Ovary (tissue), 9 donors: ENCODE results near the gene CUEDC2. TPM values are rescaled to one million over a fixed set of nuclear protein-coding genes. Genes with fewer than 3 reads are reported as not detected.

Experiments
- DNase-seq, 5 donors: peaks; one replicate each; pipeline ENCODE4 v3.0.0-alpha.2; 2019 to 2020
- H3K27ac ChIP-seq, 2 donors: fragments of 200-600 bp; one replicate each; pipeline versions ENCODE4 v1.5.1 to v1.8.0; 2019 to 2022
- H3K27me3 ChIP-seq: fragments of 200-600 bp; one replicate; pipeline ENCODE4 v1.8.0; 2022
- H3K36me3 ChIP-seq: fragments of 200-600 bp; sonication (generic); one replicate; pipeline ENCODE4 v1.5.1; 2019
- H3K4me1 ChIP-seq: one replicate; pipeline ENCODE4 v1.8.1; 2013; ENCODE audit warnings: mild to moderate bottlenecking, moderate library complexity; ENCODE audit not compliant: insufficient read depth
- H3K4me3 ChIP-seq: fragments of 200-600 bp; sonication (generic); one replicate; pipeline ENCODE4 v1.5.1; 2017
- H3K9me3 ChIP-seq, 2 donors: fragments of 200-600 bp in 1 of 2; sonication (generic) in 1 of 2; one replicate each; pipeline versions ENCODE4 v1.5.1 to v1.8.1; 2013 to 2019; ENCODE audit warnings: mild to moderate bottlenecking in 1 of 2, moderate library complexity in 1 of 2
- EP300 ChIP-seq: sonication (generic); formaldehyde crosslinking; IDR thresholded peaks from one replicate; pipeline ENCODE4 v1.6.1; 2017; ENCODE audit warnings: antibody characterized with exemption
- POLR2A ChIP-seq: fragments of 450-650 bp; IDR thresholded peaks from one replicate; pipeline ENCODE4 v1.6.1; 2017; ENCODE audit warnings: antibody characterized with exemption, mild to moderate bottlenecking, moderate library complexity
- WGBS, 3 donors: extraction: QIAGEN DNeasy Blood & Tissue Kit in 1 of 3; methylation state at CpG; one replicate each; pipeline versions ENCODE4 v1.1.5 to v1.1.7; 2013 to 2017; 5-methylcytosine and 5-hydroxymethylcytosine counted together
- intact Hi-C, 4 donors: fragments of 100-400 bp; cut with DNase I; formaldehyde crosslinking; loops; one replicate each; pipeline versions ENCODE4 v1.11.0 to v1.15.1; 2022 to 2023
- polyA plus RNA-seq, 2 donors: library from polyadenylated mRNA; stranded (reverse); fragments of 200-250 nt in 1 of 2; fragments of 350-450 nt in 1 of 2; fragmentation: Illumina TruSeq in 1 of 2; extraction: RNeasy Lipid Tissue Mini Kit (QIAGEN cat#74804) in 1 of 2; gene quantifications; one replicate each; pipeline ENCODE4 v1.2.3, GENCODE V29; 2013 to 2014
- total RNA-seq, 7 donors: library from RNA; depleted of rRNA in 2 of 7; stranded (reverse); fragments of >200 nt in 2 of 7; fragmentation: NEBNext Ultra II Directional in 3 of 7; extraction: Animal tissue kit (Norgen Biotek cat#: 25700) in 3 of 7; gene quantifications; one replicate each; pipeline versions ENCODE4 v1.1.0 to v1.2.4, GENCODE V29; 2016 to 2023
- TF ChIP-seq, protein P1 (sequence below), 3 donors: fragments of 450-650 bp in 2 of 3; fragments of 200-600 bp in 1 of 3; IDR thresholded peaks; one replicate each; pipeline versions ENCODE4 v1.5.1 to v1.8.0; 2016 to 2022; ENCODE audit warnings: antibody characterized with exemption in 3 of 3, mild to moderate bottlenecking in 1 of 3
- donor health status: DM: no; HTN: no; CAD: no; lungs with moderate emphysema.
- donor health status: DM: no; HTN: no; CAD: no.
- donor health status: Bipolar disorder and iron deficiency.
- donor health status: DM: yes; HTN: yes; CAD: no.
- donor health status: DM: no; HTN: no; CAD: no.
- donor health status: DM: yes; HTN: yes; CAD: no.

Gene CUEDC2
- total and polyA plus RNA-seq, 9 donors: 34.7 to 76.5 (median 61.7) TPM

DNA sequence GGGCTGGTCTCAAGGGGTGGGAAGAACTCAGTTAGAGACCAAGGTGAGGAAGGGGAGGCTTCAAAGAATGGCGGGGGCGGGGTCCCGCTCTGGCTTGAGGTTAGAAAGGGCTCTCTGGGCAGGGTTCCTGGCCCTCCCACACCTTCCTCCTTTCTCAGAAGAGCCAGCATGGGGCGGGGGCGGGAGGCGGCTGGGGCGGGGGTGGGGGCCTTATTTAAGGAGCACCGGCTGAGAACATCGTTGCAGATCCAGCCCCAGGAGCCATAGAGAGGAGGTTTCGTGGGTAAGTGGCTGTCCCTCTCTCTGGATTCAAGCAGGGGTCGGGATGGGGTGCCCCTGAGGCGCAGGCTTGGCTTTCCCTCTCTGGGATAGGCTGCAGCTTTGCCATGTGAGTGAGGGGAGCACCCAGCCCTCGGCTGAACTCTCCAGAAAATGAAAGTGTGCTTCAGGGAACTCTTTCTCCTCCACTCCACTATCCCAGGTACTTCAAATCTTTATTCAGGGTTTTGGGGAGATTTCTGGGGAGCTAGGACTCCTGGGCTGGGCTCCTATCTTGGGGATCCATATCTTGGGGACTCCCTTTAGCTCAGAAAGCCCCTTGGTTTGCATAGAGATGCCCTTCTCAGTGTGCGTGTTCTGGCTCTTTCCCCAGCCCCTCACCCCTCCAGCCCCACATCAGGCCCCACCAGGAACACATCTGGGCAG lies 3.3 kb upstream of the CUEDC2 start:
- Histone ChIP-seq H3K27ac (peak overlapping the region in 1 of 2 donors; percentile 64), H3K4me1 (peaks cover 10% of the 10 kb centered on the region), H3K4me3 (peak overlapping the region; percentile 29), H3K9me3 (no peaks in the 10 kb centered on the region), H3K27me3 (no peaks in the 10 kb centered on the region), H3K36me3 (no peaks in the 10 kb centered on the region)
- TF ChIP-seq EP300 (no peak), POLR2A (no peak)
- TF ChIP-seq, protein P1, sequence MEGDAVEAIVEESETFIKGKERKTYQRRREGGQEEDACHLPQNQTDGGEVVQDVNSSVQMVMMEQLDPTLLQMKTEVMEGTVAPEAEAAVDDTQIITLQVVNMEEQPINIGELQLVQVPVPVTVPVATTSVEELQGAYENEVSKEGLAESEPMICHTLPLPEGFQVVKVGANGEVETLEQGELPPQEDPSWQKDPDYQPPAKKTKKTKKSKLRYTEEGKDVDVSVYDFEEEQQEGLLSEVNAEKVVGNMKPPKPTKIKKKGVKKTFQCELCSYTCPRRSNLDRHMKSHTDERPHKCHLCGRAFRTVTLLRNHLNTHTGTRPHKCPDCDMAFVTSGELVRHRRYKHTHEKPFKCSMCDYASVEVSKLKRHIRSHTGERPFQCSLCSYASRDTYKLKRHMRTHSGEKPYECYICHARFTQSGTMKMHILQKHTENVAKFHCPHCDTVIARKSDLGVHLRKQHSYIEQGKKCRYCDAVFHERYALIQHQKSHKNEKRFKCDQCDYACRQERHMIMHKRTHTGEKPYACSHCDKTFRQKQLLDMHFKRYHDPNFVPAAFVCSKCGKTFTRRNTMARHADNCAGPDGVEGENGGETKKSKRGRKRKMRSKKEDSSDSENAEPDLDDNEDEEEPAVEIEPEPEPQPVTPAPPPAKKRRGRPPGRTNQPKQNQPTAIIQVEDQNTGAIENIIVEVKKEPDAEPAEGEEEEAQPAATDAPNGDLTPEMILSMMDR (IDR thresholded peaks at IDR 0.05): no peak
- intact Hi-C loops: no loop called here
- 2 to 5% (median 2%) methylated on average over 11 to 14 of the region's 14 CpGs for WGBS, 3 donors
- peak in 4 of 5 donors; percentile 42 to 65 (median 56) for DNase-seq

DNA sequence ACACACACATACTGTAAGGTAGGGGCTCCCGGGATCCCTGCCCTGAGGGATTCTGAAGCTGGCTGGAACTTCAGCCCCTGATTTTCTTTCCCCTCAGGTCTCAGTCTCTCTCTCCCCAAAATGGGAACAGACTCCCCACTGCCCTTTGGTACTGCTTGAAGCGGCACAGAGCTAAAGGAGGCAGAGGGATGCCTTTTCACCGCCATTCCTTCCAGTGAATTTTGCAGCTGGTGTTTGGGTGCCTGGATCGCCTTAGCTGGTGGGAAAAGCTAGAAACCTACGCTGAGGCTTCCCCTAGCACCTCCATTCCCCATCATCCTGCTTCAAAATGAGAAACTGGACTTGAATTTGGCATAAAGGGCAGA lies 2.7 kb upstream of the CUEDC2 start:
- Histone ChIP-seq H3K27me3 (no peaks in the 10 kb centered on the region), H3K36me3 (no peaks in the 10 kb centered on the region), H3K4me3 (peak overlapping the region; percentile 29), H3K27ac (peak overlapping the region in 1 of 2 donors; percentile 64), H3K4me1 (peaks cover 10% of the 10 kb centered on the region), H3K9me3 (no peaks in the 10 kb centered on the region)
- intact Hi-C loops: no loop called here
- TF ChIP-seq, protein P1 (IDR thresholded peaks at IDR 0.05): no peak
- no peak for TF ChIP-seq EP300
- TF ChIP-seq POLR2A: no peak
- DNase-seq: no peak
- 14 to 21% (median 17%) methylated on average over 5 of the region's 5 CpGs for WGBS, 3 donors

DNA sequence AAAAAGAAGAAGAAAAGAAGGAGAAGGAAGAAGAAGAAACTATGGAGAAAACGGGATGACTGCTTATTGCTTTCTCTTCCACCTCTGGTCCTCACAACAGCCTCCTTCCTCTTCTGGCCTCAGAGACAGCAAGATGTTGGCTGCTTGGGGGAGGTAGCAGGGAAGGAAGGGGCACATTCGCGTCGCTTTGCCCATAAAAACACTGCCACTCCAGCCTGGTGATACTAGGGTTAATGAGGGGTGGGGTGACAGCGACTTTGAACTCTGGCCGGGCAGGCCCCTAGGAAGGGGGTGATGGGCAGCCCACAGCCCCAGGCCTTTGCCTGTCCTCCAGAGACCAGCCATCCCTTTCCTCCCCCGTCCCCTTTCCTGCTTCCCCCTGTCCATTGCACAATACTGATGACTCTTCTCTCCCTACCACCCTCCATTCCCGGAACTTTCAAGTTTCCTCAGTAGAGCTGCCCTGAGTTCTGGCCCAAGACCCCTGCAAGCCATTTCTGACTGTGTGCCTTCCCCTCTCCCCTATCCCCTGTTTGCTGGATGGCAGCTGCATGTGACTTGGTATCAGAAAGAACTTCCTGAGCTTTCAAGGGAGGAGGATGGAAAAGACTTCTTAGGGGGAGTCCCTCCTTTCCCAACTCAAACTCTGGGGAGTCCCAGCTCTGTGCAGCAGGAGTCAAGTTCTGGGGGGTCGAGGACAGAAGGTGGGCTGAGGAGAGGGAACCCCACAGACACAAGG lies 2.2 kb upstream of the CUEDC2 start:
- peak overlapping the region in 1 of 2 donors; percentile 64 for H3K27ac ChIP-seq

DNA sequence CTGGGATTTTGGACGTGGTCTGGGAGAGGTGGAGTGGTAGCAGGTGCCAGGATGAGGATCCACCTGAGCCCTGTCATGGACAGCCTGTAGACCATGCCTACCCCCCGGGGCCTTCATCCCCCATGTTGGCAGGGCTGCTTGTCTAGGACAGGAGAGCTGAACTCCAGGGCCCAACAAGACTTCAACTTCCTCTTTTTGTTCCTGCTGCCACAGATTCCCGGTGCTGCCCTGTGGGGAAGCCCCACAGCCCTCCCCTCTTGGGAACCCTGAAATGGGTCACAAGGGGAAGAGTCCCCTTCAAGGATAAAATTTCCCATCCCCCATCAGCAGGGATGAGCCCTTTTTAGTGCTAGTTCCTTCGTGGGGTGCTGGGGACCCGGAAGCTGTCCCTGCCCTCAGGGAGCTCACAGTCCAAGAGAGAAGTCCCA lies 1.3 kb upstream of the CUEDC2 start:
- Histone ChIP-seq H3K27me3 (no peaks in the 10 kb centered on the region), H3K4me1 (peaks cover 10% of the 10 kb centered on the region), H3K4me3 (no peak overlapping the region), H3K36me3 (no peaks in the 10 kb centered on the region), H3K9me3 (no peaks in the 10 kb centered on the region), H3K27ac (no peak overlapping the region)
- DNase-seq: no peak
- TF ChIP-seq, protein P1 (IDR thresholded peaks at IDR 0.05): no peak
- no peak for TF ChIP-seq POLR2A
- intact Hi-C loops: no loop called here
- 60 to 68% (median 65%) methylated on average over 5 of the region's 5 CpGs for WGBS, 3 donors

More for the DNA sequence above, 2.2 kb upstream of the CUEDC2 start:
- Histone ChIP-seq H3K9me3 (no peaks in the 10 kb centered on the region), H3K4me3 (no peak overlapping the region), H3K27me3 (no peaks in the 10 kb centered on the region), H3K4me1 (peaks cover 10% of the 10 kb centered on the region), H3K36me3 (no peaks in the 10 kb centered on the region)
- TF ChIP-seq EP300 (no peak), POLR2A (no peak)
- TF ChIP-seq, protein P1 (IDR thresholded peaks at IDR 0.05): no peak
- peak in 1 of 5 donors; percentile 56 for DNase-seq
- intact Hi-C loops: no loop called here
- 29 to 35% (median 34%) methylated on average over 9 of the region's 9 CpGs for WGBS, 3 donors
